NCI-H2107 treated with DMSO at 0.1 percent for 48 hours (cell line): ENCODE data around the gene CARF.
"Not testable (repeated sequence)": the region's sequence is repeated elsewhere in the genome, so short reads cannot be mapped to it uniquely, and the experiment has no call there.

Experiments
- DNase-seq: peaks from one replicate; lab custom pipeline; 2025; ENCODE audit not compliant: unreplicated experiment; lab: John Stamatoyannopoulos, UW

Gene CARF, protein sequence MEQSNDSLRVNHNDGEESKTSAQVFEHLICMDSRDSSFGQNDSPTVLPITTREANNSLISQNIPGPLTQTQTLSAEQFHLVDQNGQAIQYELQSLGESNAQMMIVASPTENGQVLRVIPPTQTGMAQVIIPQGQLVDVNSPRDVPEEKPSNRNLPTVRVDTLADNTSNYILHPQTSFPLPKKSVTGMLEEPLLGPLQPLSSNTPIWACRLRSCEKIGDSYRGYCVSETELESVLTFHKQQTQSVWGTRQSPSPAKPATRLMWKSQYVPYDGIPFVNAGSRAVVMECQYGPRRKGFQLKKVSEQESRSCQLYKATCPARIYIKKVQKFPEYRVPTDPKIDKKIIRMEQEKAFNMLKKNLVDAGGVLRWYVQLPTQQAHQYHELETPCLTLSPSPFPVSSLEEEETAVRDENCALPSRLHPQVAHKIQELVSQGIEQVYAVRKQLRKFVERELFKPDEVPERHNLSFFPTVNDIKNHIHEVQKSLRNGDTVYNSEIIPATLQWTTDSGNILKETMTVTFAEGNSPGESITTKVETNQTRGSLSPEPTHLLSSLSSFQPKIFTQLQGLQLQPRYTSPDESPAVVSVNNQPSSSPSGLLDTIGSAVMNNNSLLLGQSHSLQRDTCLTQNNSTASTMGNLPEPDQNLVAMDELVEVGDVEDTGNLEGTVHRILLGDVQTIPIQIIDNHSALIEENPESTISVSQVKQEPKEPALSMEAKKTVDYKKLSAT

GRCh38 chr2:202911512-202912341, at the start of gene CARF, which contains the start of gene WDR12:
CARF (plus strand) TSS chr2:202912275; CDS start chr2:202941903, 29,628 bp downstream.
WDR12 (minus strand) TSS chr2:202911673; CDS start chr2:202911476, 197 bp downstream.
- DNase-seq, result peak; percentile 94

DNA sequence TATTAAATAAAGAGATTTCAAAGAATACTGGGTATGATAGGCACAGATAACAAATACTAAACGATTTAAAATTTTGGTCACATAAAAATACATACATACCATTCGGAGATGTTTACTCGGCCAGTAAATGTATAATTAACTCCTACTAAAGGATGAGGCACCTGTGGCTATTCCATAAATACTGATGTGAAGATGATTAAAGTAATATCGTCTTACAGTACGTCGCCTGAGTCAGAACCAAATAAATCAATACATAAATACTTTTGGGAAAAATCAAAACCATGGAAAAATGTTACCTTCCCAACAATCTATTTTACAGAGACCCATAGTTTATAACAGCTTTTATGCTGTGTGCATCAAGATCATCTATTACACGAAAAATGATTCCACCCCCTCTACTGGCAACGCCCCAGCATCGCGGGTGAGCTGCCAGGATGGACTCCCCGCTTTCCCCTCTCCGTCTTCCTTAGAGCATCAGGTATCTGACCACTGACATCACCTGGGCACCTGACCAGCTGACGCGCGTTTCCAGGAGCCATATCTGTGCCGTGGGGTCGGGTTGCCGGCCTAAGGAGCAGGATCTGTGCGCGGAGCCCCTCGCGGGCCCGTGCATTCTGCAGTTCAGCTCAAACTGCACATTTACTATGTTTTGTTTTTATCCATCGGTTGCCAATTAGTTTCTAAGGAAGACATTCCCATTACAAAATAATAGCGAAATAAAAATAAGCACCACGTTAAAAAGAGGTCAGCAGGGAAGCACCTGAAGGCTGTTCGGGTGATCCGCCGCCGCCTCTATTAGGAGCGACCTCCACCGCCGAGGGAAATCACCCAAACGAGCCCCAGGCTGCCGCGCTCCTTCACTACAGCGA, 41.4 kb upstream of the CARF start:
- DNase-seq, result peak; percentile 82

DNA sequence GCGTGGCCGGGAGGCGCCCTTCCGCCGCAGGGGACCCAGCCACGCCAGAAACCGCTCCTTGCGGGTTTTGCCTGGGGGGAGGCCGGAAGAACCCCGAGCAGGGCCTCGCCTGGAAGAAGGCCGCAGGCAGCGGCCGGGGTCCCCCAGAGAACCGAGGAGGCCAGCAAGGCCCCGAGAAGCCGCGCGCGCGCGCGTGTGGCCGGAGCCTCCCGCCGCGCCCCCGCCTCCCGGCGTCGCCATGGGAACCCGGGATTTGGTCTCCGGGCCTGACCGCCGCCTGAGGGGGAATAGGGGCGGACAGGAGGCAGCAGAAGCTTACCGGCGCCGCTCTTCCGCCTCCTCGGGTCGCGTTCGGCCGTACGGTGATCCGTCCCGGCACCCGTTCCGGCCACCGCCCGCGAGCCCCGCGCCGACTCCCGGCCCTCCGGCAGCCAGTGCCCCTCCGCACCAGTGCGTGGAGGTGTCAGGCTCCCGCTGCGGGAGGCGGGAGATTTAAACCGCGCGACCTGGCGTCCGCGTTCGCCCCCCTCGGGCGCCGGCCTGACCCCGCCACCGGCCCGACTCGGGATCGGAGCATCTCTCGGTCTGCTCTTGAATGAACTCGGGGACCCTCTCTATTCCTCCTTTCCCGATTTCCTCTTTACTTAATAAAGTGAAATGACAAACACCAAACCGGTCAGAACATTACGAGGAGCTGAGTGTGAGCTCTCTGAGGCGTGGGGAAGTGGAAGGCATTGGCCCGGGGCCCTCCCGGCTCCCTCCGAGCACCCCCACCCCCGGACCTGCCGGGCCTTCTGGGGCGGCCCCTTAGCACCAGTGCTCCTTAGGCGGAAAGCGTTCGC, 40.6 kb upstream of the CARF start, which contains the start of gene ICA1L:
Gene ICA1L, minus strand, starts transcription at position 467 of the 842 bp plus-strand sequence. CDS start 42,757 bp downstream, outside the sequence.
- DNase-seq, result no peak

- no peak for DNase-seq
Observed at GRCh38 chr2:202877699-202878098, 34.4 kb upstream of the CARF start.

DNA sequence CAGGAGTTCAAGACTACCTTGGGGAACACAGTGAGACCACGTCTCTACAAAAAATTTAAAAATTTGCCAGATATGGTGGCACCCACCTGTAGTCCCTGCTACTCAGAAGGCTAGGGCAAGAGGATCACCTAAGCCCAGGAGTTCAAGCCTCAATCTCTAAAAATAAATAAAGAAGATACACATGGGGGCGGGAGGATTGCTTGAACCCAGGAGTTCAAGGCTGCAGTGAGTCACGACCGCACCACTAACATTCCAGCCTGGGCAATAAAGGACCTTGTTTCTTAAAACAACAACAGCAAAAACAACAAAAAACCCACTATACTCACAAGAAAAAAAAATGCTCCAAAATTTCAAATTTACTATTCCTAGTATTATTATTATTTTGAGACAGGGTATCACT, 30.5 kb upstream of the CARF start:
- DNase-seq, result no peak

- no peak for DNase-seq
Observed at GRCh38 chr2:202883987-202884675, 27.9 kb upstream of the CARF start.

DNA sequence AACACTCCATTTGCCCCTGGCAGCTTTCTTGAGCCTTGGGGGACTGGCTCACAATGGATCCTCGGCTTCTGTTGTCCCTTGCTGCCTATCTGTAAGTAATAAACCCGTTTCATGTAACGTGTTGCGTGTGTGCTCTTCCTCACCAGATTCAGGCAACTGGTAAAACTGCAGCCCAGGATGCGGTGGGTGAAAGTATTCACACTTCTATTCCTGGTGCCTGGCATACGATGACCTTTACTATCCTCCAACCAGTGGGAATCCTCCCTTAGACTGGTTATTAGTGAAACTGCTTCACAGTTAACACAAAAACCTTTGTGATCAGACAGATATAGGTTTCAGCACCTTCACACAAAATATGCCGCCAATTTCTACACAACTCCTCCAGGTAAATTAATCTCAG, 26.9 kb upstream of the CARF start:
- DNase-seq, result no peak

- not testable (repeated sequence) for DNase-seq
Observed at GRCh38 chr2:202905507-202905906, 6.6 kb upstream of the CARF start.

GRCh38 chr2:202908186-202908585, 3.9 kb upstream of the CARF start:
- no peak for DNase-seq

GRCh38 chr2:202909394-202910192, 2.5 kb upstream of the CARF start:
- DNase-seq, result no peak

DNA sequence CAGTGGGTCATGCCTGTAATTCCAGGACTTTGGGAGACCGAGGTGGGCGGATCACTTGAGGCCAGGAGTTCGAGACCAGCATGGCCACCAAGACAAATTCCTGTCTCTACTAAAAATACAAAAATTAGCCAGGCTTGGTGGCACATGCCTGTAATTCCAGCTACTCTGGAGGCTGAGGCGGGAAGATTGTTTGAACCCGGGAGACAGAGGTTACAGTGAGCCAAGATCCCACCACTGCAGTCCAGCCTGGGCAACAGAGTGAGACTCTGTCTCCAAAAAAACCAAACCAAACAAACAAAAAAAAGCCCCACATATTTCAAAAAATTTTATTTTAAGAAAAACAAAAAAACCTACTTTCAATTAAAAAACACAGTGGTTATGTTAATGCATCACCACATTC, 1.8 kb upstream of the CARF start:
- DNase-seq, result not testable (repeated sequence)

GRCh38 chr2:202910698-202911097, 1.4 kb upstream of the CARF start:
- no peak for DNase-seq

DNA sequence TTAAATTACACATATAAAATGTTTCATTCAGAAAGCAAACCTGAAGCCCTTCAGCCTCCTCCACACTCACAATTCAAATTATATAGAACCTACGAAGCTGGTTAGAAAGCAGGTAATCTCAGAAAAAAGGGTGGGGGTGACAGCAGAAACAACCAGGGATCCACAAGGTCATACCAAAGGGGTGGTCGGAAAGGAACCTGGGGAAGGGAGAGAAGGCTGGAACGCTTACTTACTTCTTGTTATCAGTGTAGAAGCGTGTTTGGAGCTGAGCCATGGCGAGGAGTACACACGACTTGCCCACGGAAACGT, 918 bp upstream of the CARF start:
- DNase-seq, result no peak

- not testable (repeated sequence) for DNase-seq
Observed at GRCh38 chr2:202912342-202913201, 497 bp downstream of the CARF start.

GRCh38 chr2:202918860-202919259, 6.8 kb downstream of the CARF start:
- no peak for DNase-seq

GRCh38 chr2:202932425-202933138, 20.5 kb downstream of the CARF start:
- DNase-seq, result no peak

- no peak for DNase-seq
Observed at GRCh38 chr2:202933139-202933510, 21.1 kb downstream of the CARF start.
